Liver (tissue), 3 donors: Measurements from ENCODE around the gene GALNTL6.

Source experiments
- EGR1 ChIP-seq, 2 donors: IDR thresholded peaks; 2 replicates each; pipeline ENCODE4 v1.6.1; 2016 to 2018; ENCODE audit warnings: antibody characterized with exemption in 2 of 2, low read depth in 2 of 2
- FOXA1 ChIP-seq: IDR thresholded peaks from 2 replicates; pipeline ENCODE4 v1.6.1; 2016; ENCODE audit warnings: antibody characterized with exemption
- GABPA ChIP-seq, 2 donors: IDR thresholded peaks in 1 of 2; conservative IDR thresholded peaks in 1 of 2; 2 replicates each; pipeline ENCODE4 v1.6.1; 2016; ENCODE audit warnings: antibody characterized with exemption in 2 of 2, mild to moderate bottlenecking in 1 of 2, moderate library complexity in 1 of 2
- TF ChIP-seq, protein P1 (sequence below): fragments of 150-350 bp; IDR thresholded peaks from 2 replicates; pipeline ENCODE4 v1.5.1; 2017; ENCODE audit warnings: improper control_type of control experiment, low read depth, low read length; ENCODE audit not compliant: missing input control
- donor health status: healthy.
- donor health status: healthy.

DNA sequence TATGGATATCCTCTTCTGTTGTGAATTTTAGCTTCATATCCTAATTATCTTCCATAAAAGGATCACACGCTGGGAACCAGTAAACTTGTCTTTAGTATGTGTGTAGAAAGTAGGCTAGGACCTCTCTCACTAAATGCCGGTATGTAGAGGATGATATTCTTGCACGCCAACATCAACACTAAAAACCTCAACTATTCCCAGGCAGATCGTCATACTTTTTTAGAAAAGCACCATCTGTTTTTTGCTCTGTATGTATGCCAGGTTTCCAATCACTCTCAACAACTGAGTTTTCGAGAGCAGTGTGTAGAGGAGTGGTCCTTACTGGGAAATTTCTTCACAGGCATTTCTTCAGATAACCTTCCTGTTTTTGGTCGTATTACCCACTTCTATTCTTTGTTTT is 283.6 kb downstream of the GALNTL6 start:
- TF ChIP-seq, protein P1, sequence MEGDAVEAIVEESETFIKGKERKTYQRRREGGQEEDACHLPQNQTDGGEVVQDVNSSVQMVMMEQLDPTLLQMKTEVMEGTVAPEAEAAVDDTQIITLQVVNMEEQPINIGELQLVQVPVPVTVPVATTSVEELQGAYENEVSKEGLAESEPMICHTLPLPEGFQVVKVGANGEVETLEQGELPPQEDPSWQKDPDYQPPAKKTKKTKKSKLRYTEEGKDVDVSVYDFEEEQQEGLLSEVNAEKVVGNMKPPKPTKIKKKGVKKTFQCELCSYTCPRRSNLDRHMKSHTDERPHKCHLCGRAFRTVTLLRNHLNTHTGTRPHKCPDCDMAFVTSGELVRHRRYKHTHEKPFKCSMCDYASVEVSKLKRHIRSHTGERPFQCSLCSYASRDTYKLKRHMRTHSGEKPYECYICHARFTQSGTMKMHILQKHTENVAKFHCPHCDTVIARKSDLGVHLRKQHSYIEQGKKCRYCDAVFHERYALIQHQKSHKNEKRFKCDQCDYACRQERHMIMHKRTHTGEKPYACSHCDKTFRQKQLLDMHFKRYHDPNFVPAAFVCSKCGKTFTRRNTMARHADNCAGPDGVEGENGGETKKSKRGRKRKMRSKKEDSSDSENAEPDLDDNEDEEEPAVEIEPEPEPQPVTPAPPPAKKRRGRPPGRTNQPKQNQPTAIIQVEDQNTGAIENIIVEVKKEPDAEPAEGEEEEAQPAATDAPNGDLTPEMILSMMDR = no peak
- TF ChIP-seq GABPA (IDR thresholded peaks at IDR 0.05 in 1 of 2, conservative IDR thresholded peaks at IDR 0.05 in 1 of 2) (no peak), EGR1 (IDR thresholded peaks at IDR 0.05; ENCODE audit: low read depth in 2 of 2) (no peak), FOXA1 (no peak)
